ENCODE data around the gene INSR. TPM values are rescaled to one million over a fixed set of nuclear protein-coding genes. Genes with fewer than 3 reads are reported as not detected.
"Not testable (repeated sequence)": the region's sequence is repeated elsewhere in the genome, so short reads cannot be mapped to it uniquely, and the experiment has no call there.

INSR gene
- total RNA-seq, 1 donor from 2014 or later, result 14.1 TPM

DNA sequence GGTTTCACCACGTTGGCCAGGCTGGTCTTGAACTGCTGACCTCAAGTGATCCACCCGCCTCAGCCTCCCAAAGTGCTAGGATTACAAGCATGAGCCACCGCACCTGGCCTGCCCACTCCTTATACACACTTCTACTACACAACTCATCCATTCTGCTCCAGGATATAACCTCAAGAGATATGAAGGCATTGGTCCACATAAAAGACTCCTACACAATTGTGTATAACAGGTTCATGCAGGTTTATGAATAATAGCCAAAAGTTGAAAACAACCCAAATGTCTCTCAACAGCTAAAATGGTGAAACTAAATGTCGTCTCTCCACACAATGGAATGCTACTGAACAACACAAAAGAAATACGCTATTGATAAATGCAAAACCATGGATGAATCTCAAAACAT, 58.1 kb downstream of the INSR start:
- no peak overlapping the region for H3K4me3 Mint-ChIP-seq
- no peaks in the 10 kb centered on the region for H3K27me3 Mint-ChIP-seq (ENCODE audit: low read depth)
- H3K4me1 Mint-ChIP-seq, result no peaks in the 10 kb centered on the region
- H3K9me3 Mint-ChIP-seq, result peaks cover 7% of the 10 kb centered on the region
- no peak overlapping the region for H3K27ac Mint-ChIP-seq (ENCODE audit: unreplicated experiment)
- peaks cover 5% of the 10 kb centered on the region for H3K36me3 Mint-ChIP-seq (ENCODE audit: low read depth)
- TF ChIP-seq, protein P1, sequence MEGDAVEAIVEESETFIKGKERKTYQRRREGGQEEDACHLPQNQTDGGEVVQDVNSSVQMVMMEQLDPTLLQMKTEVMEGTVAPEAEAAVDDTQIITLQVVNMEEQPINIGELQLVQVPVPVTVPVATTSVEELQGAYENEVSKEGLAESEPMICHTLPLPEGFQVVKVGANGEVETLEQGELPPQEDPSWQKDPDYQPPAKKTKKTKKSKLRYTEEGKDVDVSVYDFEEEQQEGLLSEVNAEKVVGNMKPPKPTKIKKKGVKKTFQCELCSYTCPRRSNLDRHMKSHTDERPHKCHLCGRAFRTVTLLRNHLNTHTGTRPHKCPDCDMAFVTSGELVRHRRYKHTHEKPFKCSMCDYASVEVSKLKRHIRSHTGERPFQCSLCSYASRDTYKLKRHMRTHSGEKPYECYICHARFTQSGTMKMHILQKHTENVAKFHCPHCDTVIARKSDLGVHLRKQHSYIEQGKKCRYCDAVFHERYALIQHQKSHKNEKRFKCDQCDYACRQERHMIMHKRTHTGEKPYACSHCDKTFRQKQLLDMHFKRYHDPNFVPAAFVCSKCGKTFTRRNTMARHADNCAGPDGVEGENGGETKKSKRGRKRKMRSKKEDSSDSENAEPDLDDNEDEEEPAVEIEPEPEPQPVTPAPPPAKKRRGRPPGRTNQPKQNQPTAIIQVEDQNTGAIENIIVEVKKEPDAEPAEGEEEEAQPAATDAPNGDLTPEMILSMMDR (conservative IDR thresholded peaks at IDR 0.05), result no peak
- no peak for DNase-seq (ENCODE audit: low read depth, low spot score)

DNA sequence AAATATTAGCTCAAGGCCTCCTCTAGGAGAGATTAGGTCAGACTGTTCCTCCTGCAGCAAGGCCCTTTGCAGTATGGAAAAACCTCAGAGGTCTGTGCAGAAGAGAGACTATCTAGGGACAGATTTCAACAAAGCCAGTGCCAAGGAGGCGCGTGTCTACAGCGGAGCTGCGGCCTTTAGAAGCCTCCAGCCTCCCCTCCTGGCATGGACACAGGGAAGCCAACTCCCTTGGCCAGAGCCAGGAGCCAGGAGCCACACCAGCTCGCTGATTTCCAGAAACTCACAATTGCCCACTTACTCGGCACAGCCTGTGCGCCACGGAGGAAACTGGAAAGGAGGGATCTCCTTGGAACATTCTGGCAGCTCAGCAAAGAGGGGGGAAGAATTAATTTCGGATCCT, 63.4 kb downstream of the INSR start:
- Mint-ChIP-seq H3K36me3 (ENCODE audit: low read depth) (peaks cover 3% of the 10 kb centered on the region), H3K27ac (ENCODE audit: unreplicated experiment) (no peak overlapping the region), H3K4me3 (no peak overlapping the region), H3K9me3 (peaks cover 4% of the 10 kb centered on the region), H3K27me3 (ENCODE audit: low read depth) (peaks cover 4% of the 10 kb centered on the region), H3K4me1 (no peaks in the 10 kb centered on the region)
- no peak for DNase-seq (ENCODE audit: low read depth, low spot score)
- TF ChIP-seq, protein P1 (conservative IDR thresholded peaks at IDR 0.05), result no peak

DNA sequence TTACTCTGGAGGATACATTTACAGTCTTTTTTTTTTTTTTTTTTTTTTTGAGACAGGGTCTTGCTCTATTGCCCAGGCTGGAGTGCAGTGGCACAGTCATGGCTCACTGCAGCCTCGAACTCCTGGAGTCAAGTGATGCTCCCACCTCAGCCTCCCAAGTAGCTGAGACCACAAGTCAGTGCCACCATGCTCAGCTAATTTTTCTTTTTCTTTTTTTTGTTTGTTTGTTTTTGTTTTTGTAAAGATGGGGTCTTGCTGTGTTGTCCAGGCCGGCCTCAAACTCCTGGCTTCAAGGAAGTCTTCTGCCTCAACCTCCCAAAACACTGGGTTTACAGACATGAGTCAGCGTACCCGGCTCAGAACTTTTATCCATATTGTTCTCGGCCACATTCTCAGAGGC, 64.5 kb downstream of the INSR start:
- Mint-ChIP-seq H3K27ac (ENCODE audit: unreplicated experiment) (no peak overlapping the region), H3K9me3 (peaks cover 4% of the 10 kb centered on the region), H3K4me1 (no peaks in the 10 kb centered on the region), H3K4me3 (no peak overlapping the region), H3K36me3 (ENCODE audit: low read depth) (peaks cover 3% of the 10 kb centered on the region), H3K27me3 (ENCODE audit: low read depth) (peaks cover 4% of the 10 kb centered on the region)
- TF ChIP-seq, protein P1 (conservative IDR thresholded peaks at IDR 0.05), result no peak
- no peak for DNase-seq (ENCODE audit: low read depth, low spot score)

- H3K4me3 Mint-ChIP-seq, result no peak overlapping the region
- H3K27me3 Mint-ChIP-seq (ENCODE audit: low read depth), result peaks cover 4% of the 10 kb centered on the region
- DNase-seq (ENCODE audit: low read depth, low spot score), result no peak
- no peaks in the 10 kb centered on the region for H3K4me1 Mint-ChIP-seq
- peaks cover 4% of the 10 kb centered on the region for H3K9me3 Mint-ChIP-seq
- no peak overlapping the region for H3K27ac Mint-ChIP-seq (ENCODE audit: unreplicated experiment)
- TF ChIP-seq, protein P1 (conservative IDR thresholded peaks at IDR 0.05), result no peak
- peaks cover 3% of the 10 kb centered on the region for H3K36me3 Mint-ChIP-seq (ENCODE audit: low read depth)
Measured at GRCh38 chr19:7228935-7229541, 65.2 kb downstream of the INSR start.

- Mint-ChIP-seq H3K36me3 (ENCODE audit: low read depth) (peaks cover 3% of the 10 kb centered on the region), H3K4me3 (no peak overlapping the region)
- DNase-seq (ENCODE audit: low read depth, low spot score), result no peak
Measured at GRCh38 chr19:7227735-7228134, 66.5 kb downstream of the INSR start.

DNA sequence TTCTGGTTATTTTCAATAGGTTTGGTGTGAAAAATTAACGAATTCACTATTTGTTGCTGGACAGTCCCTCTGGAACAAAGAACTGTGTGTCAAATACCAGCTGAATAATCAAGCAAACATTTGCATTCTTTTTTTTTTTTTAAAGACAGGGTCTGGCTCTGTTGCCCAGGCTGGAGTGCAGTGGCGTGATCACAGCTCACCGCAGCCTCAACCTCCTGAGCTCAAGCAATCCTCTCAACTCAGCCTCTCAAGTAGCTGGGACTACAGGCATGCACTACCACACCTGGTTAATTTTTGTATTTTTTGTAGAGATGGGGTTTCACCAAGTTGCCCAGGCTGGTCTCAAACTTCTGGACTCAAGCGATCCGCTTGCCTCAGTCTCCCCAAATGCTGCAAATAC, 67.1 kb downstream of the INSR start:
- not testable (repeated sequence) for H3K9me3 Mint-ChIP-seq; H3K36me3 Mint-ChIP-seq (ENCODE audit: low read depth); H3K27me3 Mint-ChIP-seq (ENCODE audit: low read depth); H3K27ac Mint-ChIP-seq (ENCODE audit: unreplicated experiment); H3K4me1 Mint-ChIP-seq; H3K4me3 Mint-ChIP-seq; DNase-seq (ENCODE audit: low read depth, low spot score)

More at GRCh38 chr19:7227735-7228134, 66.5 kb downstream of the INSR start:
- Mint-ChIP-seq H3K27ac (ENCODE audit: unreplicated experiment) (no peak overlapping the region), H3K4me1 (no peaks in the 10 kb centered on the region), H3K27me3 (ENCODE audit: low read depth) (peaks cover 4% of the 10 kb centered on the region), H3K9me3 (peaks cover 4% of the 10 kb centered on the region)
- TF ChIP-seq, protein P1 (conservative IDR thresholded peaks at IDR 0.05), result no peak
